GM11168 (cell line): ENCODE data around the gene ARHGAP31.
"Not testable (repeated sequence)": the region's sequence is repeated elsewhere in the genome, so short reads cannot be mapped to it uniquely, and the experiment has no call there.

ENCODE experiments used
- in situ Hi-C: fragments of 300-500 bp; cut with MboI; formaldehyde crosslinking; loops from one replicate; pipeline ENCODE4 v1.12.0; 2022; ENCODE audit warnings: low sequenced_read_pairs; ENCODE audit not compliant: unreplicated experiment

Gene ARHGAP31

GRCh38 chr3:119294696-119295671, 801 bp downstream of the ARHGAP31 start:
- in situ Hi-C loops: loop anchor here (25.0 kb wide), 1 partner anchor 392 kb away; the partner anchor contains the start of gene COX17

- in situ Hi-C loops: loop anchor here (25.0 kb wide), 1 partner anchor 391 kb away; the partner anchor contains the start of gene COX17
Observed at GRCh38 chr3:119295816-119296726, 1.9 kb downstream of the ARHGAP31 start.

- in situ Hi-C loops: loop anchor here (25.0 kb wide), 1 partner anchor 391 kb away; the partner anchor contains the start of gene COX17
Observed at GRCh38 chr3:119296727-119297122, 2.5 kb downstream of the ARHGAP31 start.

- in situ Hi-C loops: loop anchor here (25.0 kb wide), 1 partner anchor 390 kb away; the partner anchor contains the start of gene COX17
Observed at GRCh38 chr3:119297169-119297568, 3.0 kb downstream of the ARHGAP31 start.

GRCh38 chr3:119298565-119298941, 4.4 kb downstream of the ARHGAP31 start:
- in situ Hi-C loops: loop anchor here (25.0 kb wide), 1 partner anchor 389 kb away; the partner anchor contains the start of gene COX17

GRCh38 chr3:119300991-119301391, 6.8 kb downstream of the ARHGAP31 start:
- in situ Hi-C loops: no loop called here

GRCh38 chr3:119301662-119302061, 7.5 kb downstream of the ARHGAP31 start:
- in situ Hi-C loops: no loop called here

- in situ Hi-C loops: no loop called here
Observed at GRCh38 chr3:119302697-119303551, 8.7 kb downstream of the ARHGAP31 start.

GRCh38 chr3:119304201-119304713, 10.1 kb downstream of the ARHGAP31 start:
- in situ Hi-C loops: no loop called here

GRCh38 chr3:119305286-119305685, 11.1 kb downstream of the ARHGAP31 start:
- in situ Hi-C loops: no loop called here

- in situ Hi-C loops: not testable (repeated sequence)
Observed at GRCh38 chr3:119306378-119306777, 12.2 kb downstream of the ARHGAP31 start.

- in situ Hi-C loops: no loop called here
Observed at GRCh38 chr3:119308355-119308754, 14.2 kb downstream of the ARHGAP31 start.

- in situ Hi-C loops: no loop called here
Observed at GRCh38 chr3:119309591-119309990, 15.4 kb downstream of the ARHGAP31 start.

GRCh38 chr3:119310071-119310470, 15.9 kb downstream of the ARHGAP31 start:
- in situ Hi-C loops: no loop called here

- in situ Hi-C loops: no loop called here
Observed at GRCh38 chr3:119311081-119311925, 17.1 kb downstream of the ARHGAP31 start.

GRCh38 chr3:119313461-119313860, 19.3 kb downstream of the ARHGAP31 start:
- in situ Hi-C loops: no loop called here

- in situ Hi-C loops: no loop called here
Observed at GRCh38 chr3:119314821-119315220, 20.6 kb downstream of the ARHGAP31 start.

- in situ Hi-C loops: no loop called here
Observed at GRCh38 chr3:119315600-119316312, 21.6 kb downstream of the ARHGAP31 start.
